Ovary (tissue), 3 donors: ENCODE results near the gene FICD.

Experiments
- POLR2A ChIP-seq: fragments of 450-650 bp; IDR thresholded peaks from one replicate; pipeline ENCODE4 v1.6.1; 2017; ENCODE audit warnings: antibody characterized with exemption, mild to moderate bottlenecking, moderate library complexity
- TF ChIP-seq, protein P1 (sequence below), 3 donors: fragments of 450-650 bp in 2 of 3; fragments of 200-600 bp in 1 of 3; IDR thresholded peaks; one replicate each; pipeline versions ENCODE4 v1.5.1 to v1.8.0; 2016 to 2022; ENCODE audit warnings: antibody characterized with exemption in 3 of 3, mild to moderate bottlenecking in 1 of 3
- donor health status: DM: no; HTN: no; CAD: no.

DNA sequence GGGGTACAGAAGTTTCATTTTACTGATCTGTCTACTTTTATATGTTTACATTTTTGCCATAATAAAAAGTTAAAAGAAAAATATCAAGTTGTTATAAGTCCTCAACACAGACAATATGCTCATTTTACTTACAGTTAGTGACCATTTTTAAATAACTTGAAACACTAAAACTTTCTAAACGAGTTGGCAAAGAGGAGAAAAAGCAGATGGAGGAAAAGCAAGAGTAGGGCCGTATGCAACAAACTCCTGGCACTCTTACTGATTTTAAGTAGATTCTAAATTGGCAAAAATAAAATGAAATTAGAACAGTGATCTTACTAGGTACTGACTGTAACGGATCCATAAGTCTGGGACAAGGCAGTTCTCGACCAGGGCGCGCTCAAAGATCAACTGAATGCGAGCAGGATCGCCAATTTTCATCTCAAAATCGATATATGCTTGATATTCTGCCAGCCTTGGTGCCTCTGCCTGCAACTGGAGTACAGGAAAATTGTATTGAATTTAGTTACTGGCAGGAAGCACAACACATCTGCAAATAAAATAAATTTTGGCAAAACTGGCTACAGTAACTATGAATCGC, 23.6 kb downstream of the FICD start:
- TF ChIP-seq, protein P1, sequence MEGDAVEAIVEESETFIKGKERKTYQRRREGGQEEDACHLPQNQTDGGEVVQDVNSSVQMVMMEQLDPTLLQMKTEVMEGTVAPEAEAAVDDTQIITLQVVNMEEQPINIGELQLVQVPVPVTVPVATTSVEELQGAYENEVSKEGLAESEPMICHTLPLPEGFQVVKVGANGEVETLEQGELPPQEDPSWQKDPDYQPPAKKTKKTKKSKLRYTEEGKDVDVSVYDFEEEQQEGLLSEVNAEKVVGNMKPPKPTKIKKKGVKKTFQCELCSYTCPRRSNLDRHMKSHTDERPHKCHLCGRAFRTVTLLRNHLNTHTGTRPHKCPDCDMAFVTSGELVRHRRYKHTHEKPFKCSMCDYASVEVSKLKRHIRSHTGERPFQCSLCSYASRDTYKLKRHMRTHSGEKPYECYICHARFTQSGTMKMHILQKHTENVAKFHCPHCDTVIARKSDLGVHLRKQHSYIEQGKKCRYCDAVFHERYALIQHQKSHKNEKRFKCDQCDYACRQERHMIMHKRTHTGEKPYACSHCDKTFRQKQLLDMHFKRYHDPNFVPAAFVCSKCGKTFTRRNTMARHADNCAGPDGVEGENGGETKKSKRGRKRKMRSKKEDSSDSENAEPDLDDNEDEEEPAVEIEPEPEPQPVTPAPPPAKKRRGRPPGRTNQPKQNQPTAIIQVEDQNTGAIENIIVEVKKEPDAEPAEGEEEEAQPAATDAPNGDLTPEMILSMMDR (IDR thresholded peaks at IDR 0.05), result no peak
- TF ChIP-seq POLR2A, result no peak
